ENCODE data around the gene SHC2. TPM values are rescaled to one million over a fixed set of nuclear protein-coding genes. Genes with fewer than 3 reads are reported as not detected.
"Not testable (repeated sequence)": the region's sequence is repeated elsewhere in the genome, so short reads cannot be mapped to it uniquely, and the experiment has no call there.

The SHC2 gene
- total and polyA plus RNA-seq, 2 donors from 2014 or later: 10.7 to 24.4 TPM

DNA sequence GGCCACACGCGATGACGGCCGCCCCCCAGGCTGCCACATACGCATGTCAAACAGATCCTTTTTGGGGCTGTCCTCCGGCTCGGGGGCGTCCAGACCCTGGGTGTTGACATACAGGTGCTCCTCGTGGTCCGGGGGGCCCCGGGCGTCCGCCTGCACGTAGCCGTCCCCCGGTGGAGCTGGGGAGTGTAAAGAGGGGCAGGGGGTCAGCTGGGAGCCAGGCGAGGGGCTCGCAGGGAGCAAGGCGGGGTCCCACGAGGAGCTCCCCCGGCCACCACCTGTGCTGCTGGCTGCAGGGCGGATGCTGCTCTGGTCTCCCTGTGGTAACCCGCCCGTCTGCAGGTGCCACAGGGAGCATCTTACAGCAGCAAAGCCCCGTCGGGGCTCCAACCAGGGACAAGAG lies 35.8 kb downstream of the SHC2 start:
- H3K36me3 ChIP-seq (ENCODE audit: control insufficient read depth in 2 of 3, insufficient read depth in 3 of 3, low read length in 3 of 3): peaks cover 0 to 3% (median 0%) of the 10 kb centered on the region in 3 donors
- FAIRE-seq: no peak

GRCh38 chr19:424546-424945 lies 36.3 kb downstream of the SHC2 start:
- no peak for TF ChIP-seq CTCF (IDR thresholded peaks at IDR 0.05; ENCODE audit: borderline replicate concordance, extremely low read depth, insufficient read depth)
- H3K27me3 ChIP-seq (ENCODE audit: control insufficient read depth, insufficient read depth, low read length): no peaks in the 10 kb centered on the region
- no peak overlapping the region for H3K9ac ChIP-seq (ENCODE audit: low read length in 3 of 3)
- intact Hi-C loops (cut with DNase I): no loop called here
- DNase-seq: no peak
- H3K27ac ChIP-seq (ENCODE audit: low read depth in 2 of 2, low read length in 2 of 2): no peak overlapping the region
- no peaks in the 10 kb centered on the region for H3K4me1 ChIP-seq (ENCODE audit: control insufficient read depth in 2 of 3, insufficient read depth in 2 of 3, low read depth in 1 of 3, low read length in 3 of 3)
- no peaks in the 10 kb centered on the region for H3K9me3 ChIP-seq (ENCODE audit: control insufficient read depth in 2 of 3, insufficient read depth in 1 of 3, low read length in 3 of 3)
- H3K36me3 ChIP-seq (ENCODE audit: control insufficient read depth in 2 of 3, insufficient read depth in 3 of 3, low read length in 3 of 3): peaks cover 0 to under 1% (median 0%) of the 10 kb centered on the region in 3 donors
- FAIRE-seq: no peak
- H3K4me3 ChIP-seq (ENCODE audit: low read length in 3 of 3): no peak overlapping the region

More for the DNA sequence above, 35.8 kb downstream of the SHC2 start:
- Histone ChIP-seq H3K4me1 (ENCODE audit: control insufficient read depth in 2 of 3, insufficient read depth in 2 of 3, low read depth in 1 of 3, low read length in 3 of 3) (no peaks in the 10 kb centered on the region), H3K9ac (ENCODE audit: low read length in 3 of 3) (no peak overlapping the region), H3K27ac (ENCODE audit: low read depth in 2 of 2, low read length in 2 of 2) (no peak overlapping the region), H3K4me3 (ENCODE audit: low read length in 3 of 3) (no peak overlapping the region), H3K27me3 (ENCODE audit: control insufficient read depth, insufficient read depth, low read length) (no peaks in the 10 kb centered on the region), H3K9me3 (ENCODE audit: control insufficient read depth in 2 of 3, insufficient read depth in 1 of 3, low read length in 3 of 3) (no peaks in the 10 kb centered on the region)
- no peak for DNase-seq
- TF ChIP-seq CTCF (IDR thresholded peaks at IDR 0.05; ENCODE audit: borderline replicate concordance, extremely low read depth, insufficient read depth): no peak
- intact Hi-C loops (cut with DNase I): no loop called here

DNA sequence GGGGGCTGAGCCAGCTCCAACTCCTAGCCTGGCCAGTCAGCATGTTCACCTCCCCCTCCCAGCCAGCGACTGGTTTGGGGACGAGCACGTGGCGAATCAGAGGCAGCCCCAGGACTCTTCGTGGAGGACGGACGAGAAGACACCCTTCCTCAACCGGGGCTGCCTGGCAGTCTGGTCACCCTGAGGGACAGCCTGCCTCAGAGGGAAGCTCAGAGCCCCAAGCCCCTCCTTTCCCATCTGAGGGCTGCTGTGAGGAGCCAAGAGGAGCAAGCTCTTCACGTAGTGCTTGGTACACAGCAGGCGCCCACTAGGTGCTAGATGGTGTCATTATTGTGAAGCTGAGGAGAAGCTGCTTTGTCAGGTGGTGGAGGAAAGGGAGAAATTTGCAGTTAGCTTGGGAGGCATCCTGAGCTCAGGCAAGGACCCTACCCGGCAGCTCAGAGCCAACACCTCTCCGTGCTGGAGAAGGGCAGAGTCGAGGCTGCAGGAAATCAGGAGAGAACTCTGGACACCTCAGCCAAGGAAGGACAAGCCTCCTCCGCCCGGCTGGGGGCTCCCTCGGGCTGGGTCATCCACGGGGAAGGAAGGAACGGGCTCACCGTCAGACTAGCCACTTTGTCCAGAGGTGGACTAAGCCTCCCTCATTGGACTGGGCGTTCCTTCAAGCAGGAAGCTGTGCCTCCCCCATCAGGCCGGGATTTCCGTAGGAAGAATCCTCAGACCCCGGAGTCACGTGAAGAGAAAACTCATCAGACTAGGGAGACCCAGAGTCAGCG lies 37.0 kb downstream of the SHC2 start:
- Histone ChIP-seq H3K36me3 (ENCODE audit: control insufficient read depth in 2 of 3, insufficient read depth in 3 of 3, low read length in 3 of 3) (no peaks in the 10 kb centered on the region), H3K4me3 (ENCODE audit: low read length in 3 of 3) (no peak overlapping the region), H3K27me3 (ENCODE audit: control insufficient read depth, insufficient read depth, low read length) (no peaks in the 10 kb centered on the region), H3K9me3 (ENCODE audit: control insufficient read depth in 2 of 3, insufficient read depth in 1 of 3, low read length in 3 of 3) (no peaks in the 10 kb centered on the region), H3K9ac (ENCODE audit: low read length in 3 of 3) (no peak overlapping the region), H3K4me1 (ENCODE audit: control insufficient read depth in 2 of 3, insufficient read depth in 2 of 3, low read depth in 1 of 3, low read length in 3 of 3) (no peaks in the 10 kb centered on the region), H3K27ac (ENCODE audit: low read depth in 2 of 2, low read length in 2 of 2) (no peak overlapping the region)
- DNase-seq (peak in 1 of 5 donors; percentile 48), FAIRE-seq (no peak)
- intact Hi-C loops (cut with DNase I): no loop called here
- TF ChIP-seq CTCF (IDR thresholded peaks at IDR 0.05; ENCODE audit: borderline replicate concordance, extremely low read depth, insufficient read depth): no peak

- DNase-seq; H3K4me3 ChIP-seq (ENCODE audit: low read length in 3 of 3); H3K36me3 ChIP-seq (ENCODE audit: control insufficient read depth in 2 of 3, insufficient read depth in 3 of 3, low read length in 3 of 3); H3K9me3 ChIP-seq (ENCODE audit: control insufficient read depth in 2 of 3, insufficient read depth in 1 of 3, low read length in 3 of 3); intact Hi-C loops (cut with DNase I); H3K27ac ChIP-seq (ENCODE audit: low read depth in 2 of 2, low read length in 2 of 2); H3K27me3 ChIP-seq (ENCODE audit: control insufficient read depth, insufficient read depth, low read length); H3K9ac ChIP-seq (ENCODE audit: low read length in 3 of 3); H3K4me1 ChIP-seq (ENCODE audit: control insufficient read depth in 2 of 3, insufficient read depth in 2 of 3, low read depth in 1 of 3, low read length in 3 of 3); FAIRE-seq: not testable (repeated sequence)
These were observed 38.0 kb downstream of the SHC2 start for GRCh38 chr19:422917-423226.

Measured in kidney (tissue), 14 donors.